Measurements from ENCODE around the gene STUM. TPM values are rescaled to one million over a fixed set of nuclear protein-coding genes. Genes with fewer than 3 reads are reported as not detected.

Gene STUM
- total RNA-seq = not detected in 2 replicates

DNA sequence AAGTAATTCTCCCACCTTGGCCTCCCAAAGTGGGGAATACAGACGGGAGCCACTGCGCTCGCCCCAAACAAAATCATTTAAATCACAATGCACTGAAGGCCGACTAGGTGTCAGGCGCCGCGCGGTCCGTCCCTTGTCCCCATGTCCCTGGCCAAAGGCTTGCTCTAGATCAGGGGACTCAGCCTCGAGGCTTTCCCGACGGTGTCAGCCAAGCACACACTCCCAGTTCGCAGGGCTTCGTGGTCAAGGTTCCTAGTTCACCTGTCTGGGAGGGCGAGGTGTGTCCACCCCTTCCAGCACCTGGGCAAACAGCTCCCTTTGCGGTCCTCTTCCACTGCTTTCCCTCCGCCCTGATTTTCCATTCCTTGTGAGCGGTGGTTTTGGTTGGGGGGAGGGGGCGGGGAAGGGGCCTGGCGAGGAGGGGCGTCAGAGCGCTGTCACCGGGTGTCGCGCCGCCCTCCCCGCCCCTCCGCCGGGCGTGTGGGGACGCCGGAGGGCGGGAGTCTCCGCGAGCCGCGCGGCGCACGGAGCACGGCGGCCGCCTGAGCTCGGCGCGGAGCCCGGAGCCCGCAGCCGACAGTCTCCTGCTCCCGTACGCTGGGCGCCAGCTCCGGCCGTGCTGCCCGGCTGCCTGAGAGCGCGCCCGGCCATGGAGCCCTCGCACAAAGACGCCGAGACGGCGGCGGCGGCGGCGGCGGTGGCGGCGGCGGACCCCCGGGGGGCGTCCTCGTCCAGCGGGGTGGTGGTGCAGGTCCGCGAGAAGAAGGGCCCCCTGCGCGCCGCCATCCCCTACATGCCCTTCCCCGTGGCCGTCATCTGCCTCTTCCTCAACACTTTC is at the start of gene STUM:
TSS of gene STUM (plus strand) at position 509 of the 838 bp plus-strand sequence. CDS start at position 650, 141 bp downstream.

Other genes starting within 250 kb of the STUM start
- gene LIN9, start 239.6 kb upstream of the STUM start, total RNA-seq = 3.1 and 5.0 TPM in 2 replicates
- gene PARP1, start 140.7 kb upstream of the STUM start, total RNA-seq = 146 and 207 TPM in 2 replicates
- 6.6 and 8.5 TPM in 2 replicates for gene ITPKB, start 190.5 kb downstream of the STUM start, total RNA-seq